ENCODE results near the gene CCDC117. TPM values are rescaled to one million over a fixed set of nuclear protein-coding genes. Genes with fewer than 3 reads are reported as not detected.

CCDC117 gene
- polyA plus RNA-seq, 1 donor from 2014 or later, result 23.1 TPM

- no peaks in the 10 kb centered on the region for H3K79me2 ChIP-seq (replicated peaks; ENCODE audit: insufficient read depth, low read length)
These were observed 57.9 kb downstream of the CCDC117 start for GRCh38 chr22:28830441-28830840.

GRCh38 chr22:28831140-28832072 lies 58.9 kb downstream of the CCDC117 start:
- no peaks in the 10 kb centered on the region for H3K27me3 ChIP-seq (ENCODE audit: insufficient read depth, low read depth, low read length)
- no peaks in the 10 kb centered on the region for H3F3A ChIP-seq (ENCODE audit: insufficient read depth, low read length, poor library complexity, severe bottlenecking)
- H4K20me1 ChIP-seq (ENCODE audit: insufficient read depth), result no peaks in the 10 kb centered on the region
- H3K9me2 ChIP-seq (ENCODE audit: insufficient read depth, low read length), result no peaks in the 10 kb centered on the region
- no peak overlapping the region for H3K4me2 ChIP-seq (ENCODE audit: low read length)
- H2AFZ ChIP-seq (ENCODE audit: low read depth, low read length), result no peak overlapping the region
- H3K9me3 ChIP-seq (ENCODE audit: low read length), result no peaks in the 10 kb centered on the region
- no peaks in the 10 kb centered on the region for H3K79me2 ChIP-seq (replicated peaks; ENCODE audit: insufficient read depth, low read length)
- no peak overlapping the region for H3K27ac ChIP-seq (ENCODE audit: low read length)
- H3K9ac ChIP-seq (ENCODE audit: low read length), result no peak overlapping the region
- H3K4me3 ChIP-seq (ENCODE audit: low read length), result no peak overlapping the region
- no peaks in the 10 kb centered on the region for H3K36me3 ChIP-seq (ENCODE audit: insufficient read depth, low read length)
- TF ChIP-seq TAF1 (IDR thresholded peaks at IDR 0.05; ENCODE audit: low read depth) (no peak), EZH2 (IDR thresholded peaks at IDR 0.05; ENCODE audit: borderline replicate concordance, insufficient read depth, low read length, poor library complexity, severe bottlenecking) (no peak), CTCF (IDR thresholded peaks at IDR 0.05; ENCODE audit: poor library complexity, severe bottlenecking) (no peak), MXI1 (conservative IDR thresholded peaks at IDR 0.05; ENCODE audit: poor library complexity, severe bottlenecking) (no peak), EP300 (conservative IDR thresholded peaks at IDR 0.05; ENCODE audit: poor library complexity, severe bottlenecking) (no peak), SMC3 (conservative IDR thresholded peaks at IDR 0.05; ENCODE audit: poor library complexity) (no peak), POLR2AphosphoS5 (IDR thresholded peaks at IDR 0.05) (no peak), RAD21 (conservative IDR thresholded peaks at IDR 0.05) (no peak)

More at GRCh38 chr22:28830441-28830840, 57.9 kb downstream of the CCDC117 start:
- H3K4me2 ChIP-seq (ENCODE audit: low read length), result no peak overlapping the region
- no peaks in the 10 kb centered on the region for H4K20me1 ChIP-seq (ENCODE audit: insufficient read depth)
- H3K9me3 ChIP-seq (ENCODE audit: low read length), result no peaks in the 10 kb centered on the region
- no peak overlapping the region for H3K9ac ChIP-seq (ENCODE audit: low read length)
- no peaks in the 10 kb centered on the region for H3K36me3 ChIP-seq (ENCODE audit: insufficient read depth, low read length)
- no peaks in the 10 kb centered on the region for H3F3A ChIP-seq (ENCODE audit: insufficient read depth, low read length, poor library complexity, severe bottlenecking)
- no peaks in the 10 kb centered on the region for H3K27me3 ChIP-seq (ENCODE audit: insufficient read depth, low read depth, low read length)
- H2AFZ ChIP-seq (ENCODE audit: low read depth, low read length), result no peak overlapping the region
- H3K9me2 ChIP-seq (ENCODE audit: insufficient read depth, low read length), result no peaks in the 10 kb centered on the region
- no peak overlapping the region for H3K27ac ChIP-seq (ENCODE audit: low read length)
- TF ChIP-seq MXI1 (conservative IDR thresholded peaks at IDR 0.05; ENCODE audit: poor library complexity, severe bottlenecking) (no peak), CTCF (IDR thresholded peaks at IDR 0.05; ENCODE audit: poor library complexity, severe bottlenecking) (no peak), EZH2 (IDR thresholded peaks at IDR 0.05; ENCODE audit: borderline replicate concordance, insufficient read depth, low read length, poor library complexity, severe bottlenecking) (no peak), RAD21 (conservative IDR thresholded peaks at IDR 0.05) (no peak), POLR2AphosphoS5 (IDR thresholded peaks at IDR 0.05) (no peak), EP300 (conservative IDR thresholded peaks at IDR 0.05; ENCODE audit: poor library complexity, severe bottlenecking) (no peak), SMC3 (conservative IDR thresholded peaks at IDR 0.05; ENCODE audit: poor library complexity) (no peak), TAF1 (IDR thresholded peaks at IDR 0.05; ENCODE audit: low read depth) (no peak)
- TF ChIP-seq, protein P1, sequence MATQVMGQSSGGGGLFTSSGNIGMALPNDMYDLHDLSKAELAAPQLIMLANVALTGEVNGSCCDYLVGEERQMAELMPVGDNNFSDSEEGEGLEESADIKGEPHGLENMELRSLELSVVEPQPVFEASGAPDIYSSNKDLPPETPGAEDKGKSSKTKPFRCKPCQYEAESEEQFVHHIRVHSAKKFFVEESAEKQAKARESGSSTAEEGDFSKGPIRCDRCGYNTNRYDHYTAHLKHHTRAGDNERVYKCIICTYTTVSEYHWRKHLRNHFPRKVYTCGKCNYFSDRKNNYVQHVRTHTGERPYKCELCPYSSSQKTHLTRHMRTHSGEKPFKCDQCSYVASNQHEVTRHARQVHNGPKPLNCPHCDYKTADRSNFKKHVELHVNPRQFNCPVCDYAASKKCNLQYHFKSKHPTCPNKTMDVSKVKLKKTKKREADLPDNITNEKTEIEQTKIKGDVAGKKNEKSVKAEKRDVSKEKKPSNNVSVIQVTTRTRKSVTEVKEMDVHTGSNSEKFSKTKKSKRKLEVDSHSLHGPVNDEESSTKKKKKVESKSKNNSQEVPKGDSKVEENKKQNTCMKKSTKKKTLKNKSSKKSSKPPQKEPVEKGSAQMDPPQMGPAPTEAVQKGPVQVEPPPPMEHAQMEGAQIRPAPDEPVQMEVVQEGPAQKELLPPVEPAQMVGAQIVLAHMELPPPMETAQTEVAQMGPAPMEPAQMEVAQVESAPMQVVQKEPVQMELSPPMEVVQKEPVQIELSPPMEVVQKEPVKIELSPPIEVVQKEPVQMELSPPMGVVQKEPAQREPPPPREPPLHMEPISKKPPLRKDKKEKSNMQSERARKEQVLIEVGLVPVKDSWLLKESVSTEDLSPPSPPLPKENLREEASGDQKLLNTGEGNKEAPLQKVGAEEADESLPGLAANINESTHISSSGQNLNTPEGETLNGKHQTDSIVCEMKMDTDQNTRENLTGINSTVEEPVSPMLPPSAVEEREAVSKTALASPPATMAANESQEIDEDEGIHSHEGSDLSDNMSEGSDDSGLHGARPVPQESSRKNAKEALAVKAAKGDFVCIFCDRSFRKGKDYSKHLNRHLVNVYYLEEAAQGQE (IDR thresholded peaks at IDR 0.05; ENCODE audit: borderline replicate concordance), result no peak
- no peak overlapping the region for H3K4me3 ChIP-seq (ENCODE audit: low read length)
